Uterus (tissue), 2 donors: ENCODE measurements around the gene CEP72.

ENCODE experiments used
- POLR2A ChIP-seq, 2 donors: fragments of 450-650 bp; IDR thresholded peaks; one replicate each; pipeline ENCODE4 v1.6.1; 2016; ENCODE audit warnings: antibody characterized with exemption in 2 of 2, mild to moderate bottlenecking in 1 of 2, moderate library complexity in 1 of 2
- TF ChIP-seq, protein P1 (sequence below), 4 experiments: fragments of 200-600 bp in 2 of 4; fragments of 450-650 bp in 2 of 4; sonication (generic) in 2 of 4; IDR thresholded peaks; one replicate each; pipeline ENCODE4 v1.5.1; 2016 to 2019; ENCODE audit warnings: antibody characterized with exemption in 4 of 4, mild to moderate bottlenecking in 2 of 4, moderate library complexity in 1 of 4

DNA sequence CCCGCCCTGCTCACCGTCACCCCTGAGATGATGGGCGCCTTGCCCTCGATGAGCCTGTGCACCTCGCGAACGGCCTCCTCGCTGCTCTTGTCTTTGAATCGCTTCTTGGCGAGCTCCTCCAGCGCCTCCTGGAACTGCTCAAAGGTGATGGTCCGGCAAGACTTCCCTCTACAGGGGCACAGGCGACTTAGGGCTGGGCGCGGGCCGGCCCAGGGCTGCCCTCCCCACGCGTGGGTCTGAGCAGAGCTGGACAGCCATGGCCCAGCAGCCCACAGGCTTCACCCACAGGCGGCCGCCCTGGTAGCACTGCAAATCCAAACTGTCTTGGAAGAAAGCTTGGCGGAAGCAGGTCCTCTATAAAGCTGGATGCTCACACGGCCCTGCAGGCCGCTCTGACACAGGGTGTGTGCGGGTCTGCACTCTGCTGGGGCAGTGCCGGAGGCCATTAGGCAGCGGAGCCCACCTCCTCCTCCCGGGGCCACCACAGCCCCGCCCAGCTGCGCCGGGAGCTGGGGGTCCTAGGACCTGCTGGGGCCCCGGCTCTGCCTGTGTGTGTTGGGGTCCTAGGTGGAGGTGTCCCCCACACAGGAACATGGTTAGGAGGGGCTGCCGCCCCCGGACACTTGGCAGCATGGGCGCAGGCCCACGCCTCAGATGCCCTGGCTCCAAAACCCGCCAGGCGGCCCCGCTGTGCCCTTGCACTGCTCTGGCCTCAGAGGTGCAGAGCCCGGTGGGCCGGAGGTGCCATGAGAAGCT, 54.0 kb downstream of the CEP72 start:
- TF ChIP-seq, protein P1, sequence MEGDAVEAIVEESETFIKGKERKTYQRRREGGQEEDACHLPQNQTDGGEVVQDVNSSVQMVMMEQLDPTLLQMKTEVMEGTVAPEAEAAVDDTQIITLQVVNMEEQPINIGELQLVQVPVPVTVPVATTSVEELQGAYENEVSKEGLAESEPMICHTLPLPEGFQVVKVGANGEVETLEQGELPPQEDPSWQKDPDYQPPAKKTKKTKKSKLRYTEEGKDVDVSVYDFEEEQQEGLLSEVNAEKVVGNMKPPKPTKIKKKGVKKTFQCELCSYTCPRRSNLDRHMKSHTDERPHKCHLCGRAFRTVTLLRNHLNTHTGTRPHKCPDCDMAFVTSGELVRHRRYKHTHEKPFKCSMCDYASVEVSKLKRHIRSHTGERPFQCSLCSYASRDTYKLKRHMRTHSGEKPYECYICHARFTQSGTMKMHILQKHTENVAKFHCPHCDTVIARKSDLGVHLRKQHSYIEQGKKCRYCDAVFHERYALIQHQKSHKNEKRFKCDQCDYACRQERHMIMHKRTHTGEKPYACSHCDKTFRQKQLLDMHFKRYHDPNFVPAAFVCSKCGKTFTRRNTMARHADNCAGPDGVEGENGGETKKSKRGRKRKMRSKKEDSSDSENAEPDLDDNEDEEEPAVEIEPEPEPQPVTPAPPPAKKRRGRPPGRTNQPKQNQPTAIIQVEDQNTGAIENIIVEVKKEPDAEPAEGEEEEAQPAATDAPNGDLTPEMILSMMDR (IDR thresholded peaks at IDR 0.05): no peak
- no peak for TF ChIP-seq POLR2A (IDR thresholded peaks at IDR 0.05)
